Activated CD8-positive, alpha-beta memory T cell treated with anti-CD3 and anti-CD28 coated beads for 24 hours (primary cell): Measurements from ENCODE around the gene EMC1.
A peak's percentile ranks its signal among the peaks of the same experiment; 100 is the strongest.
"Not testable (repeated sequence)": the region's sequence is repeated elsewhere in the genome, so short reads cannot be mapped to it uniquely, and the experiment has no call there.

Experiments
- DNase-seq: peaks from one replicate; pipeline ENCODE4 v3.0.0-alpha.2; 2020

The EMC1 gene

GRCh38 chr1:19260211-19261138 is 9.2 kb upstream of the EMC1 start:
- DNase-seq: no peak

- DNase-seq: no peak
These were observed 7.0 kb upstream of the EMC1 start for GRCh38 chr1:19258353-19258752.

GRCh38 chr1:19257178-19257914 is 6.0 kb upstream of the EMC1 start:
- no peak for DNase-seq

- DNase-seq: not testable (repeated sequence)
These were observed 5.0 kb upstream of the EMC1 start for GRCh38 chr1:19256301-19256700.

- DNase-seq: no peak
These were observed 4.0 kb upstream of the EMC1 start for GRCh38 chr1:19255288-19255687.

- no peak for DNase-seq
These were observed 3.1 kb upstream of the EMC1 start for GRCh38 chr1:19254416-19254815.

GRCh38 chr1:19250629-19251304 is 557 bp downstream of the EMC1 start:
- DNase-seq: no peak

- DNase-seq: peak; percentile 83
These were observed 10.4 kb downstream of the EMC1 start for GRCh38 chr1:19240673-19241538.

- DNase-seq: no peak
These were observed 11.4 kb downstream of the EMC1 start for GRCh38 chr1:19239876-19240275.

- no peak for DNase-seq
These were observed 17.1 kb downstream of the EMC1 start for GRCh38 chr1:19234224-19234623.

GRCh38 chr1:19232524-19232846 is 18.8 kb downstream of the EMC1 start:
- no peak for DNase-seq

GRCh38 chr1:19231736-19232523 is 19.4 kb downstream of the EMC1 start:
- DNase-seq: not testable (repeated sequence)

- no peak for DNase-seq
These were observed 21.4 kb downstream of the EMC1 start for GRCh38 chr1:19229828-19230325.

GRCh38 chr1:19229229-19229628 is 22.1 kb downstream of the EMC1 start:
- no peak for DNase-seq

- no peak for DNase-seq
These were observed 28.1 kb downstream of the EMC1 start for GRCh38 chr1:19222979-19223824.

- DNase-seq: no peak
These were observed 28.8 kb downstream of the EMC1 start for GRCh38 chr1:19222573-19222972.

GRCh38 chr1:19220991-19221390 is 30.3 kb downstream of the EMC1 start:
- DNase-seq: no peak

- no peak for DNase-seq
These were observed 31.1 kb downstream of the EMC1 start for GRCh38 chr1:19220080-19220846.

GRCh38 chr1:19219451-19219850 is 31.9 kb downstream of the EMC1 start:
- peak; percentile 42 for DNase-seq

GRCh38 chr1:19216585-19216984 is 34.7 kb downstream of the EMC1 start:
- peak; percentile 37 for DNase-seq
